DOHH2 (cell line): ENCODE measurements around the gene TSPAN2.

ENCODE experiments used
- H3F3A ChIP-seq: fragments of 200-600 bp; sonication (generic), shearing (Covaris generic); 2 replicates; pipeline ENCODE4 v1.6.0; 2016; ENCODE audit warnings: antibody characterized with exemption, mild to moderate bottlenecking; ENCODE audit not compliant: control insufficient read depth, insufficient read depth
- H3K27ac ChIP-seq: fragments of 200-600 bp; sonication (generic); 2 replicates; pipeline ENCODE4 v1.5.1; 2014; ENCODE audit warnings: low read depth, mild to moderate bottlenecking, low read length, moderate library complexity
- H3K27me3 ChIP-seq: fragments of 200-600 bp; sonication (generic); 2 replicates; pipeline ENCODE4 v1.6.1; 2014; ENCODE audit warnings: mild to moderate bottlenecking, low read length, mixed read lengths; ENCODE audit not compliant: control insufficient read depth
- H3K36me3 ChIP-seq: fragments of 200-600 bp; sonication (generic); 2 replicates; pipeline ENCODE4 v1.6.1; 2014; ENCODE audit warnings: mild to moderate bottlenecking, low read length, moderate library complexity, mixed read lengths; ENCODE audit not compliant: control insufficient read depth
- H3K4me1 ChIP-seq: fragments of 200-600 bp; sonication (generic); 2 replicates; pipeline ENCODE4 v1.6.1; 2014; ENCODE audit warnings: mild to moderate bottlenecking, low read length, mixed read lengths; ENCODE audit not compliant: control insufficient read depth
- H3K4me2 ChIP-seq: fragments of 200-600 bp; sonication (generic); 2 replicates; pipeline ENCODE4 v1.6.0; 2014; ENCODE audit warnings: mild to moderate bottlenecking, low read length, moderate library complexity
- H3K4me3 ChIP-seq: fragments of 200-600 bp; sonication (generic); 2 replicates; pipeline ENCODE4 v1.5.1; 2014; ENCODE audit warnings: mild to moderate bottlenecking, low read length, mixed read lengths
- H3K79me2 ChIP-seq: fragments of 200-600 bp; sonication (generic); 2 replicates; pipeline ENCODE4 v1.6.1; 2014; ENCODE audit warnings: mild to moderate bottlenecking, low read length, mixed read lengths; ENCODE audit not compliant: control insufficient read depth
- H3K9me2 ChIP-seq: fragments of 200-600 bp; sonication (generic); replicated peaks from 2 replicates; pipeline ENCODE4 v1.6.1; 2014; ENCODE audit warnings: mild to moderate bottlenecking, low read length, mixed read lengths; ENCODE audit not compliant: control insufficient read depth
- H3K9me3 ChIP-seq: fragments of 200-600 bp; sonication (generic); 2 replicates; pipeline ENCODE4 v1.6.1; 2014; ENCODE audit warnings: antibody characterized with exemption, low read length, mixed read lengths; ENCODE audit not compliant: control insufficient read depth, insufficient read depth
- H4K20me1 ChIP-seq: fragments of 200-600 bp; sonication (generic); 2 replicates; pipeline ENCODE4 v1.6.0; 2014; ENCODE audit warnings: low read depth, mild to moderate bottlenecking, antibody characterized with exemption, low read length, moderate library complexity; ENCODE audit not compliant: control insufficient read depth, insufficient read depth
- EZH2phosphoT487 ChIP-seq: fragments of 200-600 bp; sonication (generic); IDR thresholded peaks from 2 replicates; pipeline ENCODE4 v1.6.1; 2017; ENCODE audit warnings: borderline replicate concordance, mild to moderate bottlenecking, antibody characterized with exemption, low read length, moderate library complexity, mixed read lengths
- TF ChIP-seq, protein P1 (sequence below): fragments of 200-600 bp; sonication (generic); IDR thresholded peaks from one replicate; pipeline ENCODE4 v1.5.1; 2014; ENCODE audit warnings: antibody characterized with exemption, mild to moderate bottlenecking, low read depth, low read length; ENCODE audit not compliant: poor library complexity, severe bottlenecking

Gene TSPAN2

GRCh38 chr1:115090956-115091355 is 1.7 kb upstream of the TSPAN2 start:
- no peaks in the 10 kb centered on the region for H3K36me3 ChIP-seq
- no peaks in the 10 kb centered on the region for H4K20me1 ChIP-seq
- no peaks in the 10 kb centered on the region for H3K4me1 ChIP-seq
- H3K79me2 ChIP-seq, result no peaks in the 10 kb centered on the region
- no peak overlapping the region for H3K4me2 ChIP-seq
- no peaks in the 10 kb centered on the region for H3K9me2 ChIP-seq
- no peak overlapping the region for H3K27ac ChIP-seq
- H3F3A ChIP-seq, result no peaks in the 10 kb centered on the region
- H3K9me3 ChIP-seq, result no peaks in the 10 kb centered on the region
- H3K27me3 ChIP-seq, result no peaks in the 10 kb centered on the region
- no peak overlapping the region for H3K4me3 ChIP-seq
- TF ChIP-seq, protein P1, sequence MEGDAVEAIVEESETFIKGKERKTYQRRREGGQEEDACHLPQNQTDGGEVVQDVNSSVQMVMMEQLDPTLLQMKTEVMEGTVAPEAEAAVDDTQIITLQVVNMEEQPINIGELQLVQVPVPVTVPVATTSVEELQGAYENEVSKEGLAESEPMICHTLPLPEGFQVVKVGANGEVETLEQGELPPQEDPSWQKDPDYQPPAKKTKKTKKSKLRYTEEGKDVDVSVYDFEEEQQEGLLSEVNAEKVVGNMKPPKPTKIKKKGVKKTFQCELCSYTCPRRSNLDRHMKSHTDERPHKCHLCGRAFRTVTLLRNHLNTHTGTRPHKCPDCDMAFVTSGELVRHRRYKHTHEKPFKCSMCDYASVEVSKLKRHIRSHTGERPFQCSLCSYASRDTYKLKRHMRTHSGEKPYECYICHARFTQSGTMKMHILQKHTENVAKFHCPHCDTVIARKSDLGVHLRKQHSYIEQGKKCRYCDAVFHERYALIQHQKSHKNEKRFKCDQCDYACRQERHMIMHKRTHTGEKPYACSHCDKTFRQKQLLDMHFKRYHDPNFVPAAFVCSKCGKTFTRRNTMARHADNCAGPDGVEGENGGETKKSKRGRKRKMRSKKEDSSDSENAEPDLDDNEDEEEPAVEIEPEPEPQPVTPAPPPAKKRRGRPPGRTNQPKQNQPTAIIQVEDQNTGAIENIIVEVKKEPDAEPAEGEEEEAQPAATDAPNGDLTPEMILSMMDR, result no peak
- no peak for TF ChIP-seq EZH2phosphoT487

- H3K4me1 ChIP-seq, result no peaks in the 10 kb centered on the region
- H3K27ac ChIP-seq, result no peak overlapping the region
- no peaks in the 10 kb centered on the region for H3K36me3 ChIP-seq
- H3K4me2 ChIP-seq, result no peak overlapping the region
- no peaks in the 10 kb centered on the region for H3F3A ChIP-seq
- H3K4me3 ChIP-seq, result no peak overlapping the region
- H4K20me1 ChIP-seq, result no peaks in the 10 kb centered on the region
- H3K27me3 ChIP-seq, result no peaks in the 10 kb centered on the region
- no peaks in the 10 kb centered on the region for H3K9me2 ChIP-seq
- TF ChIP-seq EZH2phosphoT487, result no peak
- TF ChIP-seq, protein P1, result no peak
- H3K79me2 ChIP-seq, result no peaks in the 10 kb centered on the region
- H3K9me3 ChIP-seq, result no peaks in the 10 kb centered on the region
Observed at GRCh38 chr1:115090540-115090939, 1.2 kb upstream of the TSPAN2 start.

DNA sequence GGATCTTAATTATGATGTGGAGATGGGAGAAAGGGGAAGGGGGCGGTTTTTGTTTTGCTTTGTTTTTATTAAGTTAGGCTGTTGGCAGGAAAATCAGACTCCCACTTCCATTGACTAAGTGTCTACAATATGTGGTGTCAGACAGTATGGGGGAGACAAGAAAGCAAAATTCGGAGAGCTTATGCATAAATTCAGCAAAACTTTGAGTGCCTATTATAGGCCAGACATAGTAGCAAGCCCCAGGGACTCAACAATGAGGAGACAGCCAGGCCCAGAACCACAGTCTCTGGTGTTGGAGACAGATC is 835 bp upstream of the TSPAN2 start:
- TF ChIP-seq EZH2phosphoT487, result no peak
- TF ChIP-seq, protein P1, result no peak
- no peak overlapping the region for H3K4me3 ChIP-seq

More for the DNA sequence above, 835 bp upstream of the TSPAN2 start:
- H3K4me1 ChIP-seq, result no peaks in the 10 kb centered on the region
- no peaks in the 10 kb centered on the region for H3K9me3 ChIP-seq
- H3F3A ChIP-seq, result no peaks in the 10 kb centered on the region
- no peak overlapping the region for H3K4me2 ChIP-seq
- H4K20me1 ChIP-seq, result no peaks in the 10 kb centered on the region
- H3K27me3 ChIP-seq, result no peaks in the 10 kb centered on the region
- no peaks in the 10 kb centered on the region for H3K9me2 ChIP-seq
- no peaks in the 10 kb centered on the region for H3K36me3 ChIP-seq
- no peaks in the 10 kb centered on the region for H3K79me2 ChIP-seq
- H3K27ac ChIP-seq, result no peak overlapping the region
